SU-DHL-6 (cell line): Measurements from ENCODE around the gene PPP6R3.

ENCODE experiments used
- CTCF ChIP-seq: fragments of 200-600 bp; sonication (generic); IDR thresholded peaks from one replicate; pipeline ENCODE4 v1.5.1; 2017; ENCODE audit warnings: antibody characterized with exemption, mild to moderate bottlenecking, low read length, moderate library complexity; ENCODE audit not compliant: insufficient read depth, poor library complexity, severe bottlenecking
- EZH2phosphoT487 ChIP-seq: fragments of 200-600 bp; sonication (generic), shearing (Covaris generic); conservative IDR thresholded peaks from 2 replicates; pipeline ENCODE4 v1.6.1; 2018; ENCODE audit warnings: mild to moderate bottlenecking, antibody characterized with exemption, low read length, moderate library complexity, mixed read lengths

- no peak for TF ChIP-seq CTCF
- no peak for TF ChIP-seq EZH2phosphoT487
Measured at GRCh38 chr11:68424101-68424632, 36.4 kb upstream of the PPP6R3 start.
